Measurements from ENCODE around the gene FGFR2.
A peak's percentile ranks its signal among the peaks of the same experiment; 100 is the strongest.
"Not testable (repeated sequence)": the region's sequence is repeated elsewhere in the genome, so short reads cannot be mapped to it uniquely, and the experiment has no call there.

Gene FGFR2

DNA sequence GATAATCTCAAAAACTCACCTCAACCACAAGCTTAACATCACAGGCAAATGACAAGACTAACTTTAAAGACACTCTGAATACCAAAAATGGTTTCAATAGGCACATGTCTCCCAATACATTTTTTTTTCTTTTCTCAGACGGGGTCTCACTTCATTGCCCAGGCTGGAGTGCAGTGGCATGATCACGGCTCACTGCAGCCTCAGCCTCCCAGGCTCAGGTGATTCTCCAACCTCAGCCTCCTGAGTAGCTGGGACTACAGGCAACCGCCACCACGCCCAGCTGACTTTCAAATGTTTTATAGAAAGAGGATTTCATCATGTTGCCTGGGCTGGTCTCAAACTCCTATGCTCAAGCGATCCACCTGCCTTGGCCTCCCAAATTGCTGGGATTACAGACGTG is 77.7 kb downstream of the FGFR2 start:
- not testable (repeated sequence) for DNase-seq

DNA sequence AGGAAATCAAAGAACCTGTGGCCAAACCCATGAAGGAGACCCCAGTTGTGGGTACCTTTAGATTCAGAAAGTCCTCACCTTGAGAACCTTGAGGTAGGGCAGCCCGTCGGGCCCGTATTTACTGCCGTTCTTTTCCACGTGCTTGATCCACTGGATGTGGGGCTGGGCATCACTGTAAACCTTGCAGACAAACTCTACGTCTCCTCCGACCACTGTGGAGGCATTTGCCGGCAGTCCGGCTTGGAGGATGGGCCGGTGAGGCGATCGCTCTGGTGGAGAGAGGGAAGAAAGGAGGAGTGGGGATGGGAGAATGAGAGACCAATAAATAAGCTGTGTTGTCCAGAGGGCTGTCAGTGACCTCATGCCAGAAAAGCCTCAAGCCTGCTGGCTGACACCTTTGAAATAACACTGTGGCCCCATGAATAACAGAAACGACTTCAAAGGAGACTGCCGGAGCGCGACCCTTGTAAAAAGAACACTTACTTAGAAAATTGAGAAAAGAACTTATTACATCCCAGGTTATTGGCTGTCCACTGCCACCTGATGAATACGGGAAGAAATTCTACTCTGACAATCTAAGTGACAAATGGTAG is 78.2 kb downstream of the FGFR2 start:
- DNase-seq, result no peak

DNA sequence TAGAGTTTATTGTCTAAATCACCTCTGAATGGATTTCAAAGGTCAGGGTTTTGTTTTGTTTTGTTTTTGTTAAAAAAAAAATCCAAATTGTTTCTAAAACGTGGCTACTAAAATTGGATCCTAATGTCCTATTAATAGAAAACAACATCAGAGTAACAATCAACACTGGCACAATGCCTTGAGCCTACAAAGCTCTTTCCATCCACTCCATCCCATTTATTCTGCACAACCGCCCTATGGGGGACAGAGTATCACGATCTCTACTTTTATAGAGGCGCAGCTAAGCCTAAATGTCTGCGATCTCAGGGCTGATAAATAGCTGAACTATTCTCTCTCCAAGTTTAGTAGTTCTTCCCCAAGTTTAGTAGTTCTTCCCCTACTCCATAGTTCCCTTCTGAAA is 78.8 kb downstream of the FGFR2 start:
- no peak for DNase-seq

DNA sequence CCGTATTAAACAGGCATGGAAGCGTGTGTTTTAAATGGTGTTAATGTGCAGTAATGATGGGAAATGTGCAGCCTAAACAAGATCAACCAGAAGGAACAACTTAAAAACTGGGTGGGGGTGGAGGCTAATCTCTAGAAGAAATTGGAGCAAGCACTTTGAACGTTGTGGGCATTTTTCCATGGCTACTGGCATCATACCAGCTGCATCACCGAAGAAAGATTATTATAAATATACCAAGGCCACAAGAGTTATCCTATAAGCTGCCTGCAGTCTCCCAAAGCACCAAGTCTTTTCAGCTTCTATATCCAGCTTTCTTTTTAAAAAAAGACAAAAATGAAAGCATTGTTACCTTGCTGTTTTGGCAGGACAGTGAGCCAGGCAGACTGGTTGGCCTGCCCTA is 79.9 kb downstream of the FGFR2 start:
- DNase-seq, result no peak

DNA sequence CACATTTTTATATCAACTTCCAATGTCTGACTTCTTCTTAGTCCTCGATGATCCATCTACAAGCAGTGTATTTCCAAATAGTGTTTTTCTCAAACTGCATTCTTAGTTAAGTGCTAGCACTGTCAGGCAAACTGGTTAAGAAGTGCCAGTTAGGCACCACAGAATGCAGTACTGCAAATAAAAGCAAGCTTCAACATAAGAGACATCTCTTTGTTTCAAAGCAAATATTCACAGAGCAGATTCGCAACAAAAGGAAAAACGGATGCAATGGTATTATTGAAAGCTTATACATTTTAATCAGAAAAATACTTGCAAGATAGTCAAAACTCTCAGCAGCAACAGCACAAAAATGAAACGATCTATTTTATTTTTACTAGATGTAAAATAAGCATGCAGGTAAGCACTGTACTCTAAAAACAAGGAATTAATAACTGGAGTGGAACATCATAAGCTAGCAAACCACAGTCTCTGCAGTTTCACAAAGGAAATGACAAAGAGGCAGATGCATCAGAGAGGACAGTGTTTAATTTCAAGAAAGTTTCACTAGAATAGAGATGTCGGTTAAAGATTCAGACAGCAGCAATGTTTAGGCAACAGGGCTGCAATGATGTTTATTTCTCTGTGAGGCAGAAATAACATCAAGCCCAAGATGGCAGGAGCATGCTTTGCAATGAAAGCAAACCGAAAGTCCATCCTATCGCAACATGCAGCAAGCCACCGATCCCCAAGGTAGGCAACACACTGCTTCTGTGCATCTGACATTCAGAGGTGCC is 82.0 kb downstream of the FGFR2 start:
- no peak for DNase-seq

DNA sequence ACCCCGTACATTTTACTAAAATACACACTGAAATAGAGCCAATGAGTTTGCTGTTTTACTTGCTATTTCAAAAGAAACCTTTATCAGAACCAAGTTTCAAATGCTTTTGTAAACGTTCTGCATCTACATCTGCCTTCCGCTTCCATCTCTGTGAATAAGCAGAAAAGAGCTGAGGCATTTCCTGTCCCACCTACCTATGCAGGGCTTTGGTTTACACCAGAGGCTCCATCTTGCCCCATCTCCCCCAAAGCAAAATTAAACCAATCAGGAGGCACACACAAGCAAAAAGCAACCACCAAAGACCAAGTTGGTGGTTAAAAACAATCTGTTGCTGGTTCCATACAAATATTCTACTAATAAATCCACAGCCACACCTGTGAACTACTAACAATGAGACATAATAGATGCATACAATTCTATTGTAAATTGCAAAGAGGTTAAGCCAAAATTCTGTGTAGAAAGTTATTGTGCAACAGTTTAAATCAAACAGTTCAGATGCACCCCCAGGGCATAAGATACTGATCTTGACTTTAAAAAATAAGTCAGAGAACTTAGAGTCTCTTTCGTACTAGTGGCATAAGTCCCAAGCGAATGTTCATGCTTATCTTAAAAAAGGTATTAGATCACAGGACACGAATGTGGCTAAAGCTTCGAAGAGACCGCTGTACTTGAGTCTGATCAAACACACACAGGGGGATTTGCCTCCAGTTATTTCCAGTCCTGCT is 83.9 kb downstream of the FGFR2 start:
- DNase-seq, result no peak

DNA sequence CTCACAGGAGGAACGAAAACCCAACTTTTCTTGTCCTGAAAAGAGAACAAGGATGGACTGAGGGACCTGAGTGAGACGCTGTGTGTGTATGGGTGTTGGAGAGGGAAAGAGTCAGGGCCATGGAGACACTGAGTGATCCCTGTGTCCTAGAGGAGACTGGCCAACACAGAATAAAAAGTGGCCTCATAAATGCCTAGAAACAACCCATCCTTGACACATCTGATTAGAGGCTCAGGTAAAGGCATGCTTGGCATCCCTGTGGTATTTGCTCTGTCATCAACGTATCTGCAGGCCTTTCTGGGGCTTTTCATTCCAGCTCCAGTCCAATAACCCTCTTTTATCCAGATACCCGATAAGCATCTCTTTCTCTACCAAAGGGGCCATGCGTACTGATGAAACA is 86.3 kb downstream of the FGFR2 start:
- DNase-seq, result no peak

DNA sequence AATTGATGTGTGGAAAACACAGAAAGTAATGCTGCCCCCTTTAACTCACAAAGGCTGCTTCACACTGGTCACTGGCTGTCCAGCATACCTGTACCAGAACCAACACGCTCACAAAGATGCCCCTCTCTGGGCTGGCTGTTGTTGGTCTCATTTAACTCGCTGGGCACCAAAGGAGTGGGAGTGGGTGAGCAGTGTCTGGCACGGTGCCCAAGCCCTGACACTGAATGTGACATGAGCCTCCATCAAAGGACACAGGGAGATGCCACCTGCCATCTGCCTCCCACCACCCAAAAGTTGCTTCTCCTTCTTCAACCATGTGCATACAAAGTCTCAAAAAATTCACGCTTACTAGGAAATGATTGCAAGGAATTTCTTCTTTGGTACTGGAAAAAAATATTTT is 86.8 kb downstream of the FGFR2 start:
- no peak for DNase-seq

DNA sequence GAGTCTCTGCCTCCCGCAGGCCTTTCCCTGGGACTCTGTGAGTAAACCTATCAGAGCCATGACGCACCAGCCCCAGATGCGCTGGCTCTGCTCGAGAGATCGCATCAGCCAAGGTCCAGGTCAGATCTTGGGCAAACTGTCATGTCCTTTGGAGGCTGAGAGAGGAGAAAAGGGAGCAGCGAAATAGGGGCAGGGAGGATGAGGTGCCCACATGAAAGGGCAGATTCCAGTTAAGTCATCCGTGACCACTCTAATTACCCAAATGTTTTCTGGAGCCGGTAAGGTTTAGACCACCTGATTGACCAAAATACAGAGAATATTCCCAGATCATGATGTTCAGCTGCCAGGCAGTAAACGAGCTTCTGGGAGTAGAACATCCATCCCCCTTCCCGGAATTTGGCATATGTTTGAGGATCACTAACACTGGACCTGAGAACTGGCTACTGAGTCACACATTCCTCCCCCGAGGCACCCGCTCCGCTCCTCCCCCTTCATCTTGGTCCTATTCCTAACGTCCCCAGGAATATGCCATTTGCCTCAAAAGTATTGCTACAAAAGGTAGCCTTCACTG is 88.0 kb downstream of the FGFR2 start:
- no peak for DNase-seq

DNA sequence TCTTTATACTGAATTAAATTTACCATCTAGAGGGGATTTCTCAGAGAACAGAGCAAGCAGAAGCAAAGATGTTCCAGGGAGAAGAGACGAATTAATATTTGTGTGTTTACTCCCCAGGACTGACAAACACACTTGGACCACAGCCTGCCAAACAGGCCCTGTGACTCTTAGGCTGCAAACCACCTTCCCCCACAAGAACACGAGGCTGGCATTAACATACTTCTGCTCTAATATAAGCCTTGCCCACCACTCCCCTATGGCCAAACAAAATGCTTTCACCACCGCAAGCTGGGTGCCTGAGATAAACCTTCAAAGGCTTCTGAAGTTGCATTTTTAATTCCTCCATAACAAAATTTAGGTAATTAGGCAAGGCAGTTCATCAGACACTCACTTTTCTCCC is 88.4 kb downstream of the FGFR2 start:
- DNase-seq, result no peak

DNA sequence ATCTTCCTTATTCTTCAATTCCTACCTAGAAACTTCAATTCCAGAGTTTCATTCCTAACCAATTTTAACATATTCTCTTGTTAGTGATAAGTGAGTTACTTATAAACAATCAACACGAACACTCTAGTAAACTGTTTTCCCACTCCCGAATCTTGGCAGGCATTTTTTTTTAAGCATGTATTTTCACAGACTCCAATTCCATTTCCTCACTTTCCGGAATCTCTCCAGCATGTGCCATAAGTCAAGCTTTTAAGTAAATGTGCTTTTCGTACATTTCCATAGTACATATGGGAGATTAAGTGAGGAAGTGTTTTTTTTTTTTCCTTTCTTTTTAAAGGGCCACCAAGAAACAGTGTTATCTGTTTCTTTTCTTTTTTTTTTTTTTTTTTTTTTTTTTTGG is 89.1 kb downstream of the FGFR2 start:
- no peak for DNase-seq

DNA sequence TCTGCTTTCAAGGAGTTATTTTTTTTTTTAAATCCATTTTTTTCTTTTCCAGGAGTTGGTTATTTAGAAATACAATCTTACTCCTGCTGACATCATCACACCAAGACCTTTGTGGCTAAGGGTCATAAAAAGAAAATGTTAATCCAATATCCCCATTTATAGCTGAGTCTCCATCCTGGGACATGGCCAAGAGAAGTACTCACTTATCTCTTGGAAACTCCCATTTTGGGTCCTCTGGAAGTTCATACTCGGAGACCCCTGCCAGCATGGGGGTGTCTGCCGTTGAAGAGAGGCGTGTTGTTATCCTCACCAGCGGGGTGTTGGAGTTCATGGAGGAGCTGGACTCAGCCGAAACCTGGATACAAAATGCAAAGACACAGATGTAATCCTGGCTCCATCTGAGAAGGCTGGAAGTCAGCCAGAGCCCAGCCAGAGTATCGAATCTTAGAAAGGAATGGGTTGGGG is 94.6 kb downstream of the FGFR2 start:
- DNase-seq, result no peak

DNA sequence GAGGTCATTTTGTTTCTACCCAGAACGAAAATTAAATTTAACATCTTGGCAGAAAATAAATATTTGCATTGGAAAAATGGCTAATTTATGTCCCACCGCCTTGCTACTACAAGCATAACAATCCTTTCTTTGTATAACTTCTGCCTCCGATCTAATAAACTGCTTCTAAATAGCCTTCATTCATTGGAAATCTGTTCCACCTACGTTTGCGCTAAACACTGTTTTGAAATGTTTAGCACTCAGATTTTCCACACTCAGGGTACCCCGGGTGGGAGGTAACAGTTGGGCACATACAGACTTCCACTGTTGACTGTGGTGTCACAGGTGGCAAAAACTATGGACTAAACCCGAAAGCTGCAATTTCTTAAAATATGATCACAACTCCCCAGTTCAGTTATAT is 96.4 kb downstream of the FGFR2 start:
- no peak for DNase-seq

DNA sequence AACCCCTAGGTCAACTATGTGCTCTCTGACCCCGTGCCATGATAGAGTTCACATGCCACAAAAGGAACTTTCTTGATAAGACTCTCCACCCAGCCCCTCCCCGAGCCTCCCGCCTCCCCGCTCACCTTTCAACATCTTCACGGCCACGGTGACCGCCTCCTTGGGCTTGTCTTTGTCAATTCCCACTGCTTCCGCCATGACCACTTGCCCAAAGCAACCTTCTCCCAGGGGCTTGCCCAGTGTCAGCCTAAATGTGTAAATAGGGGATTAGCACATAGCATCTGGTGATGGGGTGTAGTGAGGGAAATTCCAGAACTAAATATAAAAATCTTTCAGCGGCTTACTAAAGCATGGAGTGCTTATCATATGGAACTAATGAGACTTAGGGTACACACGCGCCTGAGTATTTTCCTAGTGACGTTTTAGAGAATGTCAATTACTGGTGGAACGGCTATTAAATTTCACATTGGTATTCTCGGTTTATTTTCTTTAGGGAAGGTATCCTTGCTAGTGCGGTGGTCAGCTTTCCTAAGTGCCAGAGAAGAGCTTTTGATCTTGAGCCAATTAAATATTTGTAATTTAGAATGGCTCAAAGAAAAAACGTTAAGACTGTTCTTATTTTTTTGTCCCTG is 97.4 kb downstream of the FGFR2 start:
- no peak for DNase-seq

DNA sequence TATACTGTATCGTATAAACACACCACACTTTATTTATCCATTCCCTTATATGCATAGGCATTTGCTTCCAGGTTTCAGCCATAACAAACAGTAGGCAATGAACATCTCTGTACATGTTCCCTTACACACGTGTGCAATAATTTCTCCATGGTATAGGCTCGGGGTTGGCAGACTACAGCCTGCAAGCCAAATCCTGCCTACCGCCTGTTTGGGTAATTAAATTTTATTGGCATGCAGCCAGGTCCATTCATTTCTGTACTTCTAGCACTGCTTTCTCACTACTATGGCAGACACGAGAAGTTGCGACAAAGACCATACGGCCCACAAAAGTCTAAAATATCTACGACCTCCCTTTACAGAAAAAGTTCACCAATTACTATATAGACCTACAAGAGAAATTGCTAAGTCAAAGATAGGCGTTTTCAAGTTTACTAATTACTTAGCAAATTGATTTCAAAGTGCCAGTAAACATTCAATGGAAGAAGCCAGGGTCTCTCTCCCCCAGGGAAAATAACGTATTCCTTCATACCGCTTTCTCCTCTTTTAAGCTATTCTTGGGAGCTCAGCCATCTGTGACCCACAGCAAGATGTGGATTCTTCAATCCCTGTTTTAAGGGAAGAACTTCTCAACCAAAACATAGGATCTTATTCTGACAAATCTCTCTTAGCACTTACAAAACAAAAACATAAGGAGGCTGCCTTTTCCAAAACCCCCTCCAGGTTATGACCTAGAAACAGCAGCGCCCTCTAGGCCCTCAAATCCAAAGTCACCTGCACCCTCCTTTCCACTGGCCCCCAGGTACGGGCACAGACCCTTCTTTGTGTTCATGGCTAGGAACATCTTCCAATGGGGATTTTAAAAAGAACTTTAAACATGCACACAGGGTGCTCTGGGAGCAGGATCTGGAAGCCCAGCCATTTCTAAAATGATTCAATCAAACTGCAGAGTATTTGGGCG is 100.5 kb downstream of the FGFR2 start:
- DNase-seq, result peak; percentile 11

DNA sequence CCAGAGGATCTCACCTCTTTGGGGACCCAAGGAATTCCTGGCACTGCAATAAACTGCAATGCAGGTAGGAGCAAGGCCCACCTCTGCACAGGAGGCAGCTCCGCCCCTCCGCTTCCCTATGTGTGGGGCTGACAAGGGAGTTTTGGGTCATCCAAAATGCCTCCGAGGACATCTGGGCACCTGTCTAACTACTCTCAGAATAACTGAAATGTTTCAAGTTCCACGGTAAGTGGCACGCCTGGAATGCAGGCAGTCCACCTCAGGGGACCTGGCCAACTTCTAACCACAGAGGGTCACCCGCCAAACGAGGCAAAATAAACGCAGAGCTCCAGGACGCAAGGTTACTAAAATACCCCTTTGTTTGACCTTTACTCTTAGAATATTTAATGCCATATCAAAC is 102.5 kb downstream of the FGFR2 start:
- peak; percentile 2 for DNase-seq

DNA sequence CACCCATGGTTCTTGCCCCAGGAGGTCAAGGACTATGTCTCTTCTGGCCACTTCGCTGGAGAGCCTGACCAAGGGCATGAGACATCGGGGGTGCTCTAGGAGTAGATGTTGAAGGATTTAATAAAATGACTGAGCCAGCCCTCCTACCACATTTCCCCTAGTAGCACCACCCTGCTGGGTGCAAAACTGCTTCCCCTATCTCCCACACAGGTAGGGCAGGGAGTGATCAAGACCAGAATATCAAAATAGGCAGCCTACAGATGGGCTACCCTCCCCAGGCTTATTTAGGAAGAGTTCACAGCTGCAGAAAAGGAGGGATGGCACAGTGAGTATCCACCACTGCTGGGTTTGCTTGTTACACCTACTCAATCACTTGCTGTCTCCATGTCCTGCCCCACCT is 103.9 kb downstream of the FGFR2 start:
- DNase-seq, result no peak

DNA sequence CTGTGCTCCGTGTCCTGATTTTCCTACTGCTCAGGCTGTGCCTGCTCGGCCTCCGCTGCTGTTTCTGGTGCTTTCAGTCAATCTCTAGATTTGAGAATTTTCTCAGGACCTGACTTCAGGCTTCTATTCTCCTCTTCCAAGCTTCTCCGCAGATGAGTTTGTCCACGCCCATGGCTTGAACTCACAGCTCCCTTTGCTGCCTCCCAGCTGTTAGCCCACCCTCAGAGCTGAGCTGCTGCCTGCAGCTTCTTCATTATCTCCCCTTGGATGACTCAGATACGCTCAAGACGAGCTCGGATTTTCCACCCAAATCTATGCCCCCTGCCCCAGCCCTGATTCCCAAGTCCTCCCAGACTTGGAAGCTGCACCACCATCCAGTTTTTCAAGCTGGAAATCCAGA is 104.7 kb downstream of the FGFR2 start:
- DNase-seq, result no peak

DNA sequence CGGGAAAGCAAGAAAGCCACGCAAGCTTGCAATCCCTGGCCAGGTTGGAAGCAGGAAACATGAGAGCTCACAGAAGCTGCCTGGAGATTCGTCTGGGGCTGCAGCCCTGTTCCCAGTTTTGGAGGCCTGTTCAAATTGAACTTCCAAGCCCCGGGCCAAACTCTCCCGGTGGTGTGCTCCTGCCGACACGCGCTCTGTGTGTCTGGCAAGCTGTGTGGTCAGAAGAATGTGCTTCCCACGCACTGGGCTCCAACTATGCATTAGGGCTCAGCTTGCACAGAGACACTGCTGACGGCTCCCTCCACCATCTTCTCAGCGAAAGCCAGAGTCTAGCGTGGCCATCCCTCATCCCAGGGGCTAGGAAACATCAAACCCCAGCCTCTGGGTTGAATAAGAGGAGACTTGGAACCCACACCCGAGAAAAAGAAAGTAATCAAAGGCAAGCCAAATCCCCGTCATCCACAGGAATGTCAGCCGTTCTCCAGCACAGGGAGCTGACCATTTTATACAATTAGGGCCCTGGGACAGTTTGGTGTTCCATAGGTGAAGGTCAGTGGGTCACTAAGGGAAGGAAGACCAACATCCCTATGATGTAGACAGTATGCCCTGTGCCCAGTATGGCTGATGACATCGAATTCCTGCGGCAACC is 107.2 kb downstream of the FGFR2 start:
- DNase-seq, result no peak

DNA sequence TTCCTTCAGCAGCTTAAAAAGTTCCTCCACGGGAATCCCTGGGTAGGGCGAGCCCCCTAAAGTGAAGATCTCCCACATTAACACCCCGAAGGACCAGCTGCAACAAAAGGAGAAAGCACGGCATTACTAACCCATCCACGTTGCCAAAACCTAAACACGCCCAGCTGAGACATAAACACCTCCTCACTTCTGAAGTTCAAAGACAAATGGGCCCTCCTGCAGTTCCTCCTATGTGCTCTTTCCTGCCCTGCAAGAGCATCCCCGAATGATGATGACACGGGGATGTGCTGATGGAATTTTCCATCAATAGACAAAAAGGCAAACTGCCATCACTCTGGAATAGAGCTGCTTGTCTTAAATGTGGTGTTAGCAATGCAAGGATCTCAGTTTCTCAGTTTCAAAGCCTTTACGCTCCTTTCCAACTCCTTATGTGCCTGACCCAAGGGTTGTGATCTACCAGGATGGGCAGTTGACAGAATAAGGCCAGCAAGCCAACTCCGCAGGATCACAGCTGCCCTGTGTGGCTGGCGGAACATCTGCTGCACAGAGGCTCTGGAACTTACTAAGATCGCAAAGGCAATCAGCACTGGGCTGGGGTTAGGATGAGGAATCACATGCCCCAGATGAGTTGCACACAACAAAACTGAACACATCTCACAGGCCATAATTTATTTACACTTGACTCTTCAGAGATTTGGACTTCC is 112.7 kb downstream of the FGFR2 start:
- no peak for DNase-seq

DNA sequence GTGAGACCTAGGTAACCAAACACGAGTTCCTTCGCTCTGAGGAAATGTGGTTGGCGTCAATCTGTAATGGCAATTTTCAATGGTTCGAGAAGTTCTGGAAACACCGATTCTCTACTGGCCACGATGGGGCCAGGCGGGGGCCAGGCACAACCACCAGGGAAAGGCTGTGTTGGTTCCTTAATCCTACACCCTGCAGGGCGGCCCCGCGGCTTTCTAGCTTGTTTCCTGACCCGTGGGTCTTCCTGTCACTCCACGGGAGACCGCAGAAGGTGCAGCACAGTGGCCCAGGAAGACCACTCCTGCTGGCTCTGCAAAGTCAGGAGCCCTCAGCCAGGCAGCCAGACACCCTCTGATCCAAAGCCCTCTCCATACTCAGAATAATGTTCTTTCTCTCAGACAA is 113.4 kb downstream of the FGFR2 start:
- DNase-seq, result no peak

Data from DMS79 (cell line).